HepG2 (cell line): Measurements from ENCODE around the gene PRELID1. TPM values are rescaled to one million over a fixed set of nuclear protein-coding genes. Genes with fewer than 3 reads are reported as not detected.

Experiments used
- JUNB ChIP-seq: sonication (generic); formaldehyde crosslinking; IDR thresholded peaks from 2 replicates; pipeline ENCODE4 v1.8.0; 2022; ENCODE audit warnings: missing genetic modification reagents, mild to moderate bottlenecking, borderline replicate concordance
- MED1 ChIP-seq: sonication (generic); formaldehyde crosslinking; IDR thresholded peaks from 2 replicates; pipeline ENCODE4 v1.4.0; 2020; ENCODE audit warnings: missing genetic modification reagents
- MZF1 ChIP-seq: sonication (generic); formaldehyde crosslinking; IDR thresholded peaks from 2 replicates; pipeline ENCODE4 v1.8.1; 2023; ENCODE audit warnings: mild to moderate bottlenecking, missing genetic modification reagents, borderline replicate concordance
- NFRKB ChIP-seq: fragments of 450-650 bp; IDR thresholded peaks from 2 replicates; pipeline ENCODE4 v1.6.1; 2017
- PTBP1 ChIP-seq: fragments of 200-400 bp; formaldehyde crosslinking; IDR thresholded peaks from 2 replicates; pipeline ENCODE4 v1.6.1; 2018; ENCODE audit warnings: low read length, low read depth; ENCODE audit not compliant: poor library complexity, severe bottlenecking
- RBAK ChIP-seq: sonication (generic); formaldehyde crosslinking; IDR thresholded peaks from 2 replicates; pipeline ENCODE4 v1.5.1; 2020; ENCODE audit warnings: mild to moderate bottlenecking, missing genetic modification reagents
- ZBTB3 ChIP-seq: sonication (generic); formaldehyde crosslinking; IDR thresholded peaks from 2 replicates; pipeline ENCODE4 v1.4.0; 2020; ENCODE audit warnings: low read depth, mild to moderate bottlenecking, moderate library complexity, missing genetic modification reagents, borderline replicate concordance
- ZBTB7B ChIP-seq: sonication (generic); formaldehyde crosslinking; IDR thresholded peaks from 2 replicates; pipeline ENCODE4 v1.4.0; 2020; ENCODE audit warnings: missing genetic modification reagents
- ZNF574 ChIP-seq: sonication (generic); formaldehyde crosslinking; IDR thresholded peaks from 2 replicates; pipeline ENCODE4 v1.4.0; 2020; ENCODE audit warnings: missing genetic modification reagents
- ZNF773 ChIP-seq: sonication (generic); formaldehyde crosslinking; IDR thresholded peaks from 2 replicates; pipeline ENCODE4 v1.4.0; 2020; ENCODE audit warnings: missing genetic modification reagents, borderline replicate concordance
- ZNF891 ChIP-seq: sonication (generic); formaldehyde crosslinking; IDR thresholded peaks from 2 replicates; pipeline ENCODE4 v1.5.0; 2020; ENCODE audit warnings: mild to moderate bottlenecking, missing genetic modification reagents
- polyA plus RNA-seq, 8 experiments: library from polyadenylated mRNA; depleted of rRNA in 3 of 8; stranded (reverse) in 7 of 8; unstranded in 1 of 8; fragments of >200 nt; fragmentation: Illumina TruSeq in 4 of 8; extraction: Trizol in 4 of 8; gene quantifications; 2 replicates each; pipeline versions ENCODE4 v1.2.1 to v1.2.3, GENCODE V29; 2011 to 2016; ENCODE audit warnings: low read depth in 4 of 8, missing spikeins in 1 of 8, mixed read lengths in 1 of 8; ENCODE audit not compliant: insufficient read depth in 1 of 8
- total RNA-seq, 5 experiments: library from RNA; depleted of rRNA; stranded (reverse); fragments of >200 nt; fragmentation: Illumina TruSeq; extraction: Trizol; gene quantifications; 2 replicates each; pipeline ENCODE4 v1.2.3, GENCODE V29; 2016; ENCODE audit warnings: low read depth in 1 of 5
- TF ChIP-seq, protein P1 (sequence below): sonication (generic); formaldehyde crosslinking; IDR thresholded peaks from 2 replicates; pipeline ENCODE4 v1.9.0; 2021; ENCODE audit warnings: missing genetic modification reagents, borderline replicate concordance
- TF ChIP-seq, protein P2 (sequence below): sonication (generic); formaldehyde crosslinking; IDR thresholded peaks from 2 replicates; pipeline ENCODE4 v1.8.1; 2023; ENCODE audit warnings: missing genetic modification reagents, inconsistent platforms, borderline replicate concordance
- TF ChIP-seq, protein P3 (sequence below): sonication (generic); formaldehyde crosslinking; IDR thresholded peaks from 2 replicates; pipeline ENCODE4 v1.4.0; 2020; ENCODE audit warnings: mild to moderate bottlenecking, low read depth, missing genetic modification reagents
- TF ChIP-seq, protein P4 (sequence below): sonication (generic); formaldehyde crosslinking; IDR thresholded peaks from 2 replicates; pipeline ENCODE4 v1.5.1; 2020; ENCODE audit warnings: mild to moderate bottlenecking, missing genetic modification reagents, borderline replicate concordance
- TF ChIP-seq, protein P5 (sequence below): fragments of 450-650 bp; IDR thresholded peaks from 2 replicates; pipeline ENCODE4 v1.6.1; 2017; ENCODE audit warnings: mild to moderate bottlenecking

Gene PRELID1
- total and polyA plus RNA-seq, 2 of the 13 experiments (the other 11 are each of a cell fraction or from before 2014, with no cell fraction given): 250 to 271 TPM

GRCh38 chr5:177351392-177352329 lies 48.1 kb downstream of the PRELID1 start, which contains the start of gene LMAN2 (continued):
- TF ChIP-seq ZBTB7B (CRISPR knock-in tag) (peak; percentile 47; the same call in 1 of the 2 replicates), ZNF773 (CRISPR knock-in tag) (no peak), JUNB (no peak), MED1 (CRISPR knock-in tag) (no peak), PTBP1 (peak; percentile 41), RBAK (no peak), ZNF574 (CRISPR knock-in tag) (peak; percentile 93), ZNF891 (CRISPR knock-in tag) (peak; percentile 65; the same call in 1 of the 2 replicates), ZBTB3 (CRISPR knock-in tag) (no peak), MZF1 (CRISPR knock-in tag) (no peak), NFRKB (no peak)
- TF ChIP-seq, protein P1, sequence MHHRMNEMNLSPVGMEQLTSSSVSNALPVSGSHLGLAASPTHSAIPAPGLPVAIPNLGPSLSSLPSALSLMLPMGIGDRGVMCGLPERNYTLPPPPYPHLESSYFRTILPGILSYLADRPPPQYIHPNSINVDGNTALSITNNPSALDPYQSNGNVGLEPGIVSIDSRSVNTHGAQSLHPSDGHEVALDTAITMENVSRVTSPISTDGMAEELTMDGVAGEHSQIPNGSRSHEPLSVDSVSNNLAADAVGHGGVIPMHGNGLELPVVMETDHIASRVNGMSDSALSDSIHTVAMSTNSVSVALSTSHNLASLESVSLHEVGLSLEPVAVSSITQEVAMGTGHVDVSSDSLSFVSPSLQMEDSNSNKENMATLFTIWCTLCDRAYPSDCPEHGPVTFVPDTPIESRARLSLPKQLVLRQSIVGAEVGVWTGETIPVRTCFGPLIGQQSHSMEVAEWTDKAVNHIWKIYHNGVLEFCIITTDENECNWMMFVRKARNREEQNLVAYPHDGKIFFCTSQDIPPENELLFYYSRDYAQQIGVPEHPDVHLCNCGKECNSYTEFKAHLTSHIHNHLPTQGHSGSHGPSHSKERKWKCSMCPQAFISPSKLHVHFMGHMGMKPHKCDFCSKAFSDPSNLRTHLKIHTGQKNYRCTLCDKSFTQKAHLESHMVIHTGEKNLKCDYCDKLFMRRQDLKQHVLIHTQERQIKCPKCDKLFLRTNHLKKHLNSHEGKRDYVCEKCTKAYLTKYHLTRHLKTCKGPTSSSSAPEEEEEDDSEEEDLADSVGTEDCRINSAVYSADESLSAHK (CRISPR knock-in tag): no peak
- TF ChIP-seq, protein P2, sequence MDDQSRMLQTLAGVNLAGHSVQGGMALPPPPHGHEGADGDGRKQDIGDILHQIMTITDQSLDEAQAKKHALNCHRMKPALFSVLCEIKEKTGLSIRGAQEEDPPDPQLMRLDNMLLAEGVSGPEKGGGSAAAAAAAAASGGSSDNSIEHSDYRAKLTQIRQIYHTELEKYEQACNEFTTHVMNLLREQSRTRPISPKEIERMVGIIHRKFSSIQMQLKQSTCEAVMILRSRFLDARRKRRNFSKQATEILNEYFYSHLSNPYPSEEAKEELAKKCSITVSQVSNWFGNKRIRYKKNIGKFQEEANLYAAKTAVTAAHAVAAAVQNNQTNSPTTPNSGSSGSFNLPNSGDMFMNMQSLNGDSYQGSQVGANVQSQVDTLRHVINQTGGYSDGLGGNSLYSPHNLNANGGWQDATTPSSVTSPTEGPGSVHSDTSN: peak; percentile 71; the same call in 1 of the 2 replicates
- TF ChIP-seq, protein P3, sequence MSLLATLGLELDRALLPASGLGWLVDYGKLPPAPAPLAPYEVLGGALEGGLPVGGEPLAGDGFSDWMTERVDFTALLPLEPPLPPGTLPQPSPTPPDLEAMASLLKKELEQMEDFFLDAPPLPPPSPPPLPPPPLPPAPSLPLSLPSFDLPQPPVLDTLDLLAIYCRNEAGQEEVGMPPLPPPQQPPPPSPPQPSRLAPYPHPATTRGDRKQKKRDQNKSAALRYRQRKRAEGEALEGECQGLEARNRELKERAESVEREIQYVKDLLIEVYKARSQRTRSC: no peak
- TF ChIP-seq, protein P4, sequence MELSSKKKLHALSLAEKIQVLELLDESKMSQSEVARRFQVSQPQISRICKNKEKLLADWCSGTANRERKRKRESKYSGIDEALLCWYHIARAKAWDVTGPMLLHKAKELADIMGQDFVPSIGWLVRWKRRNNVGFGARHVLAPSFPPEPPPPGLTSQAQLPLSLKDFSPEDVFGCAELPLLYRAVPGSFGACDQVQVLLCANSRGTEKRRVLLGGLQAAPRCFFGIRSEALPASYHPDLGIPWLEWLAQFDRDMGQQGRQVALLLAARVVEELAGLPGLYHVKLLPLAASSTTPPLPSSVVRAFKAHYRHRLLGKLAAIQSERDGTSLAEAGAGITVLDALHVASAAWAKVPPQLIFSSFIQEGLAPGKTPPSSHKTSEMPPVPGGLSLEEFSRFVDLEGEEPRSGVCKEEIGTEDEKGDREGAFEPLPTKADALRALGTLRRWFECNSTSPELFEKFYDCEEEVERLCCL (CRISPR knock-in tag): no peak
- TF ChIP-seq, protein P5, sequence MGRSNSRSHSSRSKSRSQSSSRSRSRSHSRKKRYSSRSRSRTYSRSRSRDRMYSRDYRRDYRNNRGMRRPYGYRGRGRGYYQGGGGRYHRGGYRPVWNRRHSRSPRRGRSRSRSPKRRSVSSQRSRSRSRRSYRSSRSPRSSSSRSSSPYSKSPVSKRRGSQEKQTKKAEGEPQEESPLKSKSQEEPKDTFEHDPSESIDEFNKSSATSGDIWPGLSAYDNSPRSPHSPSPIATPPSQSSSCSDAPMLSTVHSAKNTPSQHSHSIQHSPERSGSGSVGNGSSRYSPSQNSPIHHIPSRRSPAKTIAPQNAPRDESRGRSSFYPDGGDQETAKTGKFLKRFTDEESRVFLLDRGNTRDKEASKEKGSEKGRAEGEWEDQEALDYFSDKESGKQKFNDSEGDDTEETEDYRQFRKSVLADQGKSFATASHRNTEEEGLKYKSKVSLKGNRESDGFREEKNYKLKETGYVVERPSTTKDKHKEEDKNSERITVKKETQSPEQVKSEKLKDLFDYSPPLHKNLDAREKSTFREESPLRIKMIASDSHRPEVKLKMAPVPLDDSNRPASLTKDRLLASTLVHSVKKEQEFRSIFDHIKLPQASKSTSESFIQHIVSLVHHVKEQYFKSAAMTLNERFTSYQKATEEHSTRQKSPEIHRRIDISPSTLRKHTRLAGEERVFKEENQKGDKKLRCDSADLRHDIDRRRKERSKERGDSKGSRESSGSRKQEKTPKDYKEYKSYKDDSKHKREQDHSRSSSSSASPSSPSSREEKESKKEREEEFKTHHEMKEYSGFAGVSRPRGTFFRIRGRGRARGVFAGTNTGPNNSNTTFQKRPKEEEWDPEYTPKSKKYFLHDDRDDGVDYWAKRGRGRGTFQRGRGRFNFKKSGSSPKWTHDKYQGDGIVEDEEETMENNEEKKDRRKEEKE: no peak
